Effector memory CD8-positive, alpha-beta T cell (primary cell): ENCODE results near the gene ANO10.
"Not testable (repeated sequence)": the region's sequence is repeated elsewhere in the genome, so short reads cannot be mapped to it uniquely, and the experiment has no call there.

Experiments used
- ATAC-seq: fragments of 150-1000 bp; cut with Tn5 transposase; replicated peaks from 2 replicates; pipeline ENCODE4 v1.10.0; 2021; ENCODE audit warnings: mild to moderate bottlenecking, moderate library complexity
- DNase-seq, 3 experiments: peaks; one replicate each; pipeline ENCODE4 v3.0.0; 2021
- H3K27ac Mint-ChIP-seq, 2 donors: one replicate each; pipeline ENCODE4 v1.8.0; 2022; ENCODE audit warnings: mild to moderate bottlenecking in 2 of 2, mixed read lengths in 2 of 2, moderate library complexity in 2 of 2
- H3K27me3 Mint-ChIP-seq, 2 donors: one replicate each; pipeline ENCODE4 v1.8.0; 2022; ENCODE audit warnings: mixed read lengths in 2 of 2
- H3K36me3 Mint-ChIP-seq: one replicate; pipeline ENCODE4 v1.8.0; 2022; ENCODE audit warnings: mild to moderate bottlenecking, moderate library complexity, mixed read lengths; ENCODE audit not compliant: insufficient read depth
- H3K4me1 Mint-ChIP-seq, 2 donors: one replicate each; pipeline ENCODE4 v1.8.0; 2022; ENCODE audit warnings: low read depth in 2 of 2, mixed read lengths in 2 of 2
- H3K4me3 Mint-ChIP-seq, 2 donors: one replicate each; pipeline ENCODE4 v1.8.0; 2022; ENCODE audit warnings: mild to moderate bottlenecking in 2 of 2, mixed read lengths in 2 of 2, moderate library complexity in 2 of 2
- H3K9me3 Mint-ChIP-seq, 2 donors: one replicate each; pipeline ENCODE4 v1.8.0; 2022; ENCODE audit warnings: mixed read lengths in 2 of 2

The ANO10 gene

GRCh38 chr3:43369404-43370292 is 252.2 kb downstream of the ANO10 start:
- peaks cover 6% of the 10 kb centered on the region for H3K36me3 Mint-ChIP-seq

GRCh38 chr3:43366885-43367284 is 254.9 kb downstream of the ANO10 start:
- no peak overlapping the region for H3K4me3 Mint-ChIP-seq
- peaks cover 35 to 45% of the 10 kb centered on the region in 2 donors for H3K4me1 Mint-ChIP-seq
- H3K36me3 Mint-ChIP-seq, result peaks cover 11% of the 10 kb centered on the region
- H3K27me3 Mint-ChIP-seq, result no peaks in the 10 kb centered on the region
- H3K9me3 Mint-ChIP-seq, result no peaks in the 10 kb centered on the region
- no peak overlapping the region for H3K27ac Mint-ChIP-seq
- ATAC-seq, result no peak
- no peak for DNase-seq

More at GRCh38 chr3:43369404-43370292, 252.2 kb downstream of the ANO10 start:
- Mint-ChIP-seq H3K27me3 (no peaks in the 10 kb centered on the region), H3K27ac (peak overlapping the region in 1 of 2 donors; percentile 57), H3K4me3 (peak overlapping the region in 1 of 2 donors; percentile 4), H3K4me1 (peaks cover 37 to 49% of the 10 kb centered on the region in 2 donors), H3K9me3 (no peaks in the 10 kb centered on the region)
- DNase-seq (no peak), ATAC-seq (peak; percentile 61)

- Mint-ChIP-seq H3K27me3 (no peaks in the 10 kb centered on the region), H3K4me3 (no peak overlapping the region), H3K4me1 (peaks cover 32 to 41% of the 10 kb centered on the region in 2 donors), H3K36me3 (peaks cover 11% of the 10 kb centered on the region), H3K9me3 (no peaks in the 10 kb centered on the region), H3K27ac (no peak overlapping the region)
- DNase-seq (no peak), ATAC-seq (no peak)
These were observed 255.3 kb downstream of the ANO10 start for GRCh38 chr3:43366481-43366880.

GRCh38 chr3:43365601-43366305 is 256.1 kb downstream of the ANO10 start:
- H3K4me3 Mint-ChIP-seq, result no peak overlapping the region
- H3K4me1 Mint-ChIP-seq, result peaks cover 25 to 34% of the 10 kb centered on the region in 2 donors
- peaks cover 8% of the 10 kb centered on the region for H3K36me3 Mint-ChIP-seq
- peak overlapping the region in 1 of 2 donors; percentile 19 for H3K27ac Mint-ChIP-seq
- no peaks in the 10 kb centered on the region for H3K9me3 Mint-ChIP-seq
- ATAC-seq (no peak), DNase-seq (no peak)
- no peaks in the 10 kb centered on the region for H3K27me3 Mint-ChIP-seq

GRCh38 chr3:43364926-43365325 is 256.9 kb downstream of the ANO10 start:
- DNase-seq (no peak), ATAC-seq (no peak)
- peak overlapping the region; percentile 20 to 49 for H3K27ac Mint-ChIP-seq
- H3K27me3 Mint-ChIP-seq, result no peaks in the 10 kb centered on the region
- H3K9me3 Mint-ChIP-seq, result no peaks in the 10 kb centered on the region
- H3K4me3 Mint-ChIP-seq, result no peak overlapping the region
- H3K4me1 Mint-ChIP-seq, result peaks cover 23 to 29% of the 10 kb centered on the region in 2 donors
- peaks cover 8% of the 10 kb centered on the region for H3K36me3 Mint-ChIP-seq

GRCh38 chr3:43364494-43364893 is 257.3 kb downstream of the ANO10 start:
- Mint-ChIP-seq H3K27ac (peak overlapping the region; percentile 20 to 49), H3K27me3 (no peaks in the 10 kb centered on the region)

GRCh38 chr3:43363621-43364266 is 258.1 kb downstream of the ANO10 start:
- DNase-seq, result no peak
- Mint-ChIP-seq H3K27me3 (no peaks in the 10 kb centered on the region), H3K27ac (peak overlapping the region in 1 of 2 donors; percentile 67), H3K4me3 (no peak overlapping the region), H3K36me3 (peaks cover 12% of the 10 kb centered on the region), H3K9me3 (no peaks in the 10 kb centered on the region), H3K4me1 (peaks cover 19 to 20% of the 10 kb centered on the region in 2 donors)
- ATAC-seq, result no peak

More at GRCh38 chr3:43364494-43364893, 257.3 kb downstream of the ANO10 start:
- DNase-seq, result no peak
- Mint-ChIP-seq H3K9me3 (no peaks in the 10 kb centered on the region), H3K36me3 (peaks cover 8% of the 10 kb centered on the region), H3K4me3 (no peak overlapping the region), H3K4me1 (peaks cover 21 to 25% of the 10 kb centered on the region in 2 donors)
- no peak for ATAC-seq

GRCh38 chr3:43362961-43363360 is 258.9 kb downstream of the ANO10 start:
- DNase-seq, result no peak
- Mint-ChIP-seq H3K4me3 (no peak overlapping the region), H3K4me1 (peaks cover 13 to 17% of the 10 kb centered on the region in 2 donors), H3K27me3 (no peaks in the 10 kb centered on the region), H3K27ac (peak overlapping the region; percentile 24 to 67), H3K9me3 (no peaks in the 10 kb centered on the region), H3K36me3 (peaks cover 12% of the 10 kb centered on the region)
- no peak for ATAC-seq

GRCh38 chr3:43362183-43362582 is 259.6 kb downstream of the ANO10 start:
- Mint-ChIP-seq H3K36me3 (peaks cover 12% of the 10 kb centered on the region), H3K27ac (peak overlapping the region; percentile 24 to 55), H3K4me3 (no peak overlapping the region), H3K27me3 (no peaks in the 10 kb centered on the region), H3K9me3 (peaks cover 6 to 7% of the 10 kb centered on the region in 2 donors), H3K4me1 (peaks cover 8 to 16% of the 10 kb centered on the region in 2 donors)
- no peak for DNase-seq
- no peak for ATAC-seq

GRCh38 chr3:43361077-43361476 is 260.7 kb downstream of the ANO10 start:
- DNase-seq, result no peak
- no peak overlapping the region for H3K27ac Mint-ChIP-seq
- peaks cover 5 to 12% of the 10 kb centered on the region in 2 donors for H3K4me1 Mint-ChIP-seq

GRCh38 chr3:43356033-43356432 is 265.8 kb downstream of the ANO10 start:
- H3K9me3 Mint-ChIP-seq, result peaks cover 18 to 31% of the 10 kb centered on the region in 2 donors
- peaks cover 12 to 20% of the 10 kb centered on the region in 2 donors for H3K4me1 Mint-ChIP-seq
- H3K27ac Mint-ChIP-seq, result peak overlapping the region in 1 of 2 donors; percentile 19
- H3K4me3 Mint-ChIP-seq, H3K27me3 Mint-ChIP-seq, ATAC-seq, DNase-seq: not testable (repeated sequence)
- peaks cover 13% of the 10 kb centered on the region for H3K36me3 Mint-ChIP-seq

More at GRCh38 chr3:43361077-43361476, 260.7 kb downstream of the ANO10 start:
- peaks cover 12% of the 10 kb centered on the region for H3K36me3 Mint-ChIP-seq
- peaks cover 6 to 9% of the 10 kb centered on the region in 2 donors for H3K9me3 Mint-ChIP-seq
- ATAC-seq, result no peak
- no peak overlapping the region for H3K4me3 Mint-ChIP-seq
- no peaks in the 10 kb centered on the region for H3K27me3 Mint-ChIP-seq

- Mint-ChIP-seq H3K4me3 (no peak overlapping the region), H3K9me3 (peaks cover 18 to 31% of the 10 kb centered on the region in 2 donors), H3K27ac (peak overlapping the region in 1 of 2 donors; percentile 24), H3K27me3 (no peaks in the 10 kb centered on the region), H3K4me1 (peaks cover 11 to 24% of the 10 kb centered on the region in 2 donors), H3K36me3 (peaks cover 23% of the 10 kb centered on the region)
- no peak for ATAC-seq
- no peak for DNase-seq
These were observed 267.7 kb downstream of the ANO10 start for GRCh38 chr3:43353923-43354670.
